ENCODE results near the gene PTGFRN.

The PTGFRN gene

GRCh38 chr1:116943438-116943837, 33.7 kb downstream of the PTGFRN start:
- H3K27ac ChIP-seq (ENCODE audit: poor library complexity, severe bottlenecking) = no peak overlapping the region
- no peaks in the 10 kb centered on the region for H3K4me1 ChIP-seq (ENCODE audit: insufficient read depth, poor library complexity, severe bottlenecking)
- ATAC-seq (ENCODE audit: low read depth) (peak; percentile 38; the same call in 2 of the 3 replicates), DNase-seq (ENCODE audit: low spot score) (no peak)
- no peaks in the 10 kb centered on the region for H3K27me3 ChIP-seq (ENCODE audit: insufficient read depth, poor library complexity, severe bottlenecking)
- TF ChIP-seq CTCF (IDR thresholded peaks at IDR 0.05; ENCODE audit: poor library complexity, severe bottlenecking) = no peak
- H3K9me3 ChIP-seq (ENCODE audit: severe bottlenecking) = no peaks in the 10 kb centered on the region
- H3K4me3 ChIP-seq (ENCODE audit: severe bottlenecking) = no peak overlapping the region
- H3K36me3 ChIP-seq (ENCODE audit: low read depth) = peaks cover 63% of the 10 kb centered on the region

DNA sequence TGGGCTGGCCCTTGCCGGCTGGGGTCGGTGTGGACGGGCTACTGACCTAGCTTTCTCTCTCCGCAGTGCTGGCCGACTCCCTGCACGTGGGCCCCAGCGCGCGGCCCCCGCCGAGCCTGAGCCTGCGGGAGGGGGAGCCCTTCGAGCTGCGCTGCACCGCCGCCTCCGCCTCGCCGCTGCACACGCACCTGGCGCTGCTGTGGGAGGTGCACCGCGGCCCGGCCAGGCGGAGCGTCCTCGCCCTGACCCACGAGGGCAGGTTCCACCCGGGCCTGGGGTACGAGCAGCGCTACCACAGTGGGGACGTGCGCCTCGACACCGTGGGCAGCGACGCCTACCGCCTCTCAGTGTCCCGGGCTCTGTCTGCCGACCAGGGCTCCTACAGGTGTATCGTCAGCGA, 34.9 kb downstream of the PTGFRN start:
- DNase-seq (ENCODE audit: low spot score) (no peak), ATAC-seq (ENCODE audit: low read depth) (no peak)
- no peak overlapping the region for H3K27ac ChIP-seq (ENCODE audit: poor library complexity, severe bottlenecking)
- no peak for TF ChIP-seq CTCF (IDR thresholded peaks at IDR 0.05; ENCODE audit: poor library complexity, severe bottlenecking)
- H3K9me3 ChIP-seq (ENCODE audit: severe bottlenecking) = no peaks in the 10 kb centered on the region
- peaks cover 75% of the 10 kb centered on the region for H3K36me3 ChIP-seq (ENCODE audit: low read depth)
- no peak overlapping the region for H3K4me3 ChIP-seq (ENCODE audit: severe bottlenecking)
- H3K4me1 ChIP-seq (ENCODE audit: insufficient read depth, poor library complexity, severe bottlenecking) = no peaks in the 10 kb centered on the region
- no peaks in the 10 kb centered on the region for H3K27me3 ChIP-seq (ENCODE audit: insufficient read depth, poor library complexity, severe bottlenecking)

DNA sequence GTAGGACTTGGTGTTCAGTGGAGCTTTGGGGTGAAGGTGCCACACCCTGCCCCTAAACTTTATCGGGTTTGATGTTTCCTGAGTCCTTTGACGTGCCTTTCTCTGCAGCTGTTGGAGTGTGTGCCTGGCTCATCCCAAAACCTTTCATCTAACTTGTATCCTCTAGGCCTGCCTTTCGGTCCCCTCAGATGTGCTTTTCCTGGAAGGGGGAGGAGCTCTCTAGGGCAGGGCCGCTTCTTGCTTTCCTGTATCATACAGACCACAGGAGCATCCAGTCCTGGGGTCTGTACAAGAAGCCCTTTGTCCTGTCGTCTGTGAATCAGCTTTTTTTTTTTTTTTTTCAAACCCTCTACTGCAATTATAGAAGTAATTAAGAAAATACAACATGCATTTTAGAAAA, 35.7 kb downstream of the PTGFRN start:
- no peaks in the 10 kb centered on the region for H3K4me1 ChIP-seq (ENCODE audit: insufficient read depth, poor library complexity, severe bottlenecking)
- no peaks in the 10 kb centered on the region for H3K27me3 ChIP-seq (ENCODE audit: insufficient read depth, poor library complexity, severe bottlenecking)
- no peaks in the 10 kb centered on the region for H3K9me3 ChIP-seq (ENCODE audit: severe bottlenecking)
- no peak overlapping the region for H3K27ac ChIP-seq (ENCODE audit: poor library complexity, severe bottlenecking)
- TF ChIP-seq CTCF (IDR thresholded peaks at IDR 0.05; ENCODE audit: poor library complexity, severe bottlenecking) = no peak
- DNase-seq (ENCODE audit: low spot score) = no peak
- ATAC-seq (ENCODE audit: low read depth) = no peak
- peaks cover 83% of the 10 kb centered on the region for H3K36me3 ChIP-seq (ENCODE audit: low read depth)
- no peak overlapping the region for H3K4me3 ChIP-seq (ENCODE audit: severe bottlenecking)

- Histone ChIP-seq H3K27me3 (ENCODE audit: insufficient read depth, poor library complexity, severe bottlenecking) (no peaks in the 10 kb centered on the region), H3K4me3 (ENCODE audit: severe bottlenecking) (no peak overlapping the region), H3K27ac (ENCODE audit: poor library complexity, severe bottlenecking) (no peak overlapping the region), H3K36me3 (ENCODE audit: low read depth) (peaks cover 89% of the 10 kb centered on the region), H3K4me1 (ENCODE audit: insufficient read depth, poor library complexity, severe bottlenecking) (no peaks in the 10 kb centered on the region), H3K9me3 (ENCODE audit: severe bottlenecking) (no peaks in the 10 kb centered on the region)
- no peak for TF ChIP-seq CTCF (IDR thresholded peaks at IDR 0.05; ENCODE audit: poor library complexity, severe bottlenecking)
- ATAC-seq (ENCODE audit: low read depth) = no peak
- DNase-seq (ENCODE audit: low spot score) = no peak
These were observed 36.3 kb downstream of the PTGFRN start for GRCh38 chr1:116945996-116946395.

DNA sequence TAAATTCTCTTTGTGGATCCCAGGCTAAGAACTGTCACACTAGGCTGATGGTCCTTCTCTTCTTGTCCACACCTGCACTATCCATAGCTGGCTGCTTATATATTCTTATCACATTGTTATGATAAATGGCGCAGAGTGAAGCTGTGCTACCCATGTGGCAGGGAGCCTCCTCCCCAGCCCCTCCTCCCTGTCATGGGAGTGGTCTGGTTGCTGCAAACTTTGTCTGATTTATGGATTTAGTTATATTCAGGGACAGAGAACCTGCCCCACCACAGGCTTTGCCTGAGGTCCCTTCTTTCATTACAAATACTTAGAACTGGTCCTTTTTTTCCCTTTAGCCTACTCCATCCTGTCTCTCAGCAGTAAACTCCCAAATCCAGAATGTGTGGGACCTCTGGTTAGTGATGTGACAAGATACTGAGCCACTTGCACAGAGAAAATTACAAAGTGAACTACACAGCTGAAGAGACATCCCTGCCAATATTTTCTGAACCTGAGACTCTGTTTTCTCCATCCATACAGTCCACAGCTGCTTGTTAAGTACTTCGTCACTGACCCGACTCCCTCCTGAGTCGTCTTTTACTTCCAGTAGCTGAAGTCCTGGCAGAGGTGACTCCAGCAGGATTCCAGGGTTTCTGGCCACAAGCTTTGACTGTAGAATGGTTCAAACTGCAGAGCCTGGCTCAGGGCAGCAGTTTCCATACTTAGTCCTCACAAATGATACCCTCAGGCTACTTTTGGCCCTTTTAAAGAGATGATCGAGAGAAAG, 37.6 kb downstream of the PTGFRN start:
- ATAC-seq (ENCODE audit: low read depth) = no peak
- H3K36me3 ChIP-seq (ENCODE audit: low read depth) = peaks cover 93% of the 10 kb centered on the region
- no peaks in the 10 kb centered on the region for H3K9me3 ChIP-seq (ENCODE audit: severe bottlenecking)

More for the DNA sequence above, 37.6 kb downstream of the PTGFRN start:
- Histone ChIP-seq H3K4me1 (ENCODE audit: insufficient read depth, poor library complexity, severe bottlenecking) (no peaks in the 10 kb centered on the region), H3K4me3 (ENCODE audit: severe bottlenecking) (no peak overlapping the region), H3K27me3 (ENCODE audit: insufficient read depth, poor library complexity, severe bottlenecking) (no peaks in the 10 kb centered on the region), H3K27ac (ENCODE audit: poor library complexity, severe bottlenecking) (no peak overlapping the region)
- no peak for TF ChIP-seq CTCF (IDR thresholded peaks at IDR 0.05; ENCODE audit: poor library complexity, severe bottlenecking)
- no peak for DNase-seq (ENCODE audit: low spot score)

Measured in RWPE2 (cell line).